DMS53 treated with DMSO at 0.1 percent for 48 hours (cell line): ENCODE results near the gene PTPRN.
"Not testable (repeated sequence)": the region's sequence is repeated elsewhere in the genome, so short reads cannot be mapped to it uniquely, and the experiment has no call there.

Experiments used
- DNase-seq: peaks from one replicate; lab custom pipeline; 2025; ENCODE audit not compliant: unreplicated experiment; lab: John Stamatoyannopoulos, UW

The PTPRN gene

DNA sequence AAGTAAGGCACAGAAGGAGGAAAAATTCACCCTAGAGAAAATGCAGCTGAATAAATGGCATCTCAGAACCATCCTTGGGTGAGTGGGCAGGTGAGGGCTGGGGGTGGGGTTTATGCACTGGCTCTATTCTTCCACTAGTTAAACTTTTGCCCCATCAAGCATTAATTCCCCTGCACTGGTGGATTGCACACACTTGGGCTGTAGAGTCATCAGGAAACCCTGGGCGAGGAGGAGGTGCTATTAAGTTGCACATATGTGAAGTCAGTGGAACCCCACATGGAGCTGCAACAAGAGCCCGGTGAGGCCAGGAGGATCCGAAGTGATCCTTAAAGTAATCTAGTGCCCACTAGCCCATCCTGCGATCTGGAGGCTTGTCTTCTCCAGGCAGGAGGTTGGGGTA is 36.8 kb downstream of the PTPRN start:
- DNase-seq, result no peak

DNA sequence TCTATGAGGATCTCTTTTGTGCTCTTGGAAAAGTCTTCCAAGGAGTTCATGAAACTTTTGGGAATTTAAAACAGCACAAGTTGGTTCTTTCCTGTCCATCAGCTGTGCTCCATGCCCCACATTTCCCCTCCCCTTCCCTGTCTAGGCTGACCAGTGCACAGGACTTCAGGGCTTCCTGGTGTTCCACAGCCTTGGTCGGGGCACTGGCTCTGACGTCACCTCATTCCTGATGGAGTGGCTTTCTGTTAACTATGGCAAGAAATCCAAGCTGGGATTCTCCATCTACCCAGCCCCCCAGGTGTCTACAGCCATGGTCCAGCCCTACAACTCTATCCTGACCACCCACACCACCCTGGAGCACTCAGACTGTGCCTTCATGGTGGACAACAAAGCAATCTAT is 38.2 kb downstream of the PTPRN start:
- DNase-seq, result no peak

GRCh38 chr2:219270055-219270372 is 39.2 kb downstream of the PTPRN start:
- DNase-seq, result no peak

DNA sequence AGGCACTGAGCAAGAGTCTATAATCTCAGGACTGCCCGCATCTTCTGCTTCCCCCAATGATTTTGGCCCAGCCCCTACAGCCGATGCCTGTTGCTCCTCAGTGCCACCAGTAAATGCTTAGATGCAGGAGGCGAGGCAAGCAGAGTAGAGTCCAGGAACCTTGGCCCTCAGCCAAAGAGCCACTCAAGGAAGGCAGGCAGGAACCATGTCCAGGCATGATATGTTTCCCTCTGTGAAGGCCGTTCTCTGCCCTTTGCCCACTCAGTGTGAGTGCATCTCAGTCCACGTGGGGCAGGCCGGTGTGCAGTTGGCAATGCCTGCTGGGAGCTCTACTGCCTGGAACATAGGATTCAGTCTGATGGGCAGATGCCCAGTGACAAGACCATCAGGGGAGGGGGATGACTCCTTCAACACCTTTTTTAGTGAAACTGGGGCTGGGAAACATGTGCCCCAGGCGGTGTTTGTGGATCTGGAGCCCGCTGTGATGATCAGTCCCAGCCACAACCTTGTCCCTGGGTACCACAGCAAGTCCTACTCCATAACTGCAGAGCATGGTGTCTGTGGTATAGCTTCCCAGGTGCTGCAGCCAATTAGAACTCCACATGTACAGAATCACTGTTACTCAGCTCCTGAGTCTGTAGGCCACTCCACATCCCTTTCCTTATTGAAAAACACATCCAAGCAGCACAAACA is 39.7 kb downstream of the PTPRN start:
- peak; percentile 14 for DNase-seq

DNA sequence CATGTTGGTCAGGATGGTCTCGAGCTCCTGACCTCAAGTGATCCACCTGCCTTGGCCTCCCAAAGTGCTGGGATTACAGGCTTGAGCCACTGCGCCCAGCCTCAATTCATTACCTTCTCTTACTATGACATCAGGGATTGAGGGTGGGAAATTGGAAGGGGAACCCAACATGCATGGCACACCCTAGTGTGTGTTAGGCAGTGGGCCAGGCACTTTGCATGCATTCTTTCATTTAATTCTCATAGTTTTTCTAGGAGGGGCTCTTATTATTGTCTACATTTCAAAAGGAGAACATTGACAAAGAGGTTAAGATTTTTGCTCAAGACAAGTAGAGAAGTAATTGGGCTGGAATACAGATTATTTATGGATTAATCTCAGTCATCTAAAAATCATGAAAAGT is 40.9 kb downstream of the PTPRN start:
- no peak for DNase-seq

DNA sequence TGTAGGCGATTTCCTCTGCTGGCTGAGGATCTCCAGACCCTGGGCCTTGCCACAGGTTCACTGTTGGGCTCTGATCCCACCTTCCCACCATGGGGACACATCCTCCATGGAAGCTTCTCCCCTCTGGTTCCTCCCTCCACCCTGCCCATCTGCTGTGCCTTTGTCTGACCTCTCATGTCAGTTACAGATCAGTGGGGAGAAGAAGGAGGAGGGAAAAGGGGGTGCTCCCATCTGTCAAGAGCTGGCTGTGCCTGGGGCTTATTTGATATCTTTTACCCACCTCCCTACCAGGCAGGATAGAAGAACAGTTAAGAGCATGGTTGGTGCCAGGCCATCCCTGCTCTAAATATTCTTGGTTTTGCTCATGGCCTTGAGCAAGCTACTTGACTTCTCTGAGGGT is 42.3 kb downstream of the PTPRN start:
- no peak for DNase-seq

- DNase-seq, result no peak
Observed at GRCh38 chr2:219266232-219266631, 43.0 kb downstream of the PTPRN start.

GRCh38 chr2:219261024-219261855 is 48.0 kb downstream of the PTPRN start:
- no peak for DNase-seq

DNA sequence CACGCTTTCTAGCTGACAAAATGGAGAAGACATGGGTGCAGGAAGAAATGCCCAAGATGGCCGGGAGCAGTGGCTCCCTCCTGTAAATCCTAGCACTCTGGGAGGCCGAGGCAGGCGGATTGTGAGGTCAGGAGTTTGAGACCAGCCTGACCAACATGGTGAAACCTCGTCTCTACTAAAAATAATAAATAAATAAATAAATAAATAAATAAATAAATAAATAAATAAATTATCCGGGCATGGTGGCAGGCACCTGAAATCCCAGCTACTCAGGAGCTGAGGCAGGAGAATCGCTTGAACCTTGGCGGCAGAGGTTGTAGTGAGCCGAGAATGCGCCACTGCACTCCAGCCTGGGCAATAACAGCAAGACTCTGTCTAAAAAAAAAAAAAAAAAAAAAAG is 50.3 kb downstream of the PTPRN start:
- DNase-seq, result not testable (repeated sequence)

DNA sequence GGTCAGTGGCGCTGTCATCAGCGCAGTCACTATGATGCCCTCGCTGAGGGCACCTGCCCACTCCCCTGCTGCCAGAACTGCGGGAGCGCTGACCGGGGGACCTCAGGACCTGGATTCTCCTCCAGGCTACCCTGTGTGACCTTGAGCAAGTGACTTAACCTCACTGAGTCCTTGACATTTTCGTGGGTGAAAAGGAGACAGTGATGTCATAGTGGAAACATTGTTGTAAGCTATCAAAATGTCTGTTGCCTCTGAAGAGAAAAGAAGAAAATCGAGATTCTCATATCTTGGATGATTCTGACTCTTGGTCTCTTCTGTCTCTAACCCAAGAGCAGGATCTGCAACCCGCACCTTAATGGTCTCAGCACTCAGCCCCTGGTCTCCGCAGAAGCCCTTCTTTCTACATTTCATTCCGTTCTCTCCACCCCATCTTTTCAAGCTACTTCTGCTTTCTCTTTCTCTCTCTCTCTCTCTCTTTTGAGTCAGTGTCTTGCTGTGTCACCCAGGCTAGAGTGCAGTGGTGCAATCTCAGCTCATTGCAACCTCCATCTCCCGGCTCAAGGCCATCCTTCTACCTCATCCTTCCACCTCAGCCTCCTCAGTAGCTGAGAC is 54.5 kb downstream of the PTPRN start:
- no peak for DNase-seq

GRCh38 chr2:219253753-219254589 is 55.2 kb downstream of the PTPRN start, which contains the start of gene TUBA4A:
TUBA4A (minus strand) TSS chr2:219253918; CDS start chr2:219253858, 60 bp downstream.
- DNase-seq, result peak; percentile 69

DNA sequence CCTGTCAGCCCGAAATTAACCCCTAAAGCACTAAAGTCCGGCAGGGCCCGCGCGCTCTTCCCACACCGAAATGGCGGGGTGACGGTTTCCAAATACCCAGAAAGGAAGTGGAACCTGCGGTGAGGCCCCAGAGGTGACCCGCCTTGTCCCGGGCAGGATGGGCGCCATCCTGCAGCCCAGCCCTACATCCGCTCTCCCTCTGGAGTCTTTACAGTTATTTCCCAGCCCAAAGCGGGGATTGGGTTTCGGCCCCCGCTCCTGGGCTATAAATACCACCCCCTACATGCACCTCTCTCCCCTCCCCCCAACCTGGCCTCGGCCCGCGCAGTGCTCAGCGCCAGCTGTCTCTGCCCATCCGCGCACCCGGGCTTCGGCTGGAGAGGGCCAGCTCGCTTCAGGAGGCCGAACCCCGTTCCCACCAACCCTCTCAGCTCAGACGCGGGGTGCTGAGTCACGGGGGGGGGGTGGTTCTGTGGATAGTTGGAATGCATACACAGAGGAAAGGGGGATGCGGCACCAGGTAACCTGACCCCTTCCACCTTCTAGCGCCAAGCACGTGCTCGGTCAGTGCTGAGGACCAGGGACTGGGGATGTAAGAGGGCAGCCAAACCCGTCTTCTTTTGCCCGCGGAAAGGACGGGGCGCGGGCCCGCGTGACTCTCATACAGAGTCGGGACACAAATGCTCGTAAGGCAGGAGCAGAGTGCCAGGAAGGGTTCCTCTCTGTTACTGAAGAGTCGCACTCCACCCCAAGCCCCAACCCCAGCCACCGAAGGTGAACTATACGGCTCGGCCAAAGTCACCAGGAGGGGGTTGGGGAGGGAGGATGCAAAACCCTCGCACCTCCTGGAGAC is 56.1 kb downstream of the PTPRN start, which contains the start of gene TUBA4B:
TSS of gene TUBA4B (plus strand) at position 344 of the 853 bp plus-strand sequence. CDS start at position 509, 165 bp downstream.
- DNase-seq, result peak; percentile 10

GRCh38 chr2:219252570-219252899 is 56.7 kb downstream of the PTPRN start:
- no peak for DNase-seq

DNA sequence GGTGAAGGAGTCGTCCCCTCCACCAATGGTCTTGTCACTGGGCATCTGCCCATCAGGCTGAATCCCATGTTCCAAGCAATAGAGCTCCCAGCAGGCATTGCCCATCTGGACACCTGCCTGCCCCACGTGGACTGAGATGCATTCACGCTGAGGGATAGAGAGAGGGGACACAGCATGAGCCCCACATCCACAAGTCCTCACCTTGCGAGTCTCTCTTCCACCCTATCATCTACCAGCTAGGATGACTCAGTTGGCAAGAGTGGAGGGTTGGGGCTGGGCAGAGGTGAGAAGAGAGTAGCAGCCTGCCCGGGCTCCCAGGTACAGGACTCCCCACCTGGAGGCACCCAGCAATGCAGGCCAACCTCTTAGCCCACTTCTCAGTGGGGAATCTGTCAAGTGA is 57.1 kb downstream of the PTPRN start:
- DNase-seq, result no peak

DNA sequence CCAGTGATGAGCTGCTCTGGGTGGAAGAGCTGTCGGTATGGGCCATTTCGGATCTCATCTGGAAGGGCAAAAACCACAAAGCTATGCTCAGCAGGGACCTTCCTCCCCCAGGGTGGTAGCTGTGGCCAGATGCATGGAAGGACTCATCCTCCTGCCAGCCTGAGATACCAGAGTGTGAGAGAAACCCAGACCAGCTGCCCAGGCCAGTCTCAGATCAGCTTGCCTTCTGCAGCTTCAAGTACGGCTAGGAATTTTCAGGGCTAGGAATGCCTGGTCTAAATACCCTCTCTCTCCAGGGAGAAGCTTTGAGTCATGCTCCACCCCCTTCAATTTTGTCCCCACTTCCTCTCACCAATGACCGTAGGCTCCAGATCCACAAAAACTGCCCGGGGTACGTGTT is 57.5 kb downstream of the PTPRN start:
- no peak for DNase-seq

- DNase-seq, result peak; percentile 9
Observed at GRCh38 chr2:219250049-219250781, 59.0 kb downstream of the PTPRN start.

GRCh38 chr2:219249203-219249980 is 59.8 kb downstream of the PTPRN start:
- peak; percentile 95 for DNase-seq

DNA sequence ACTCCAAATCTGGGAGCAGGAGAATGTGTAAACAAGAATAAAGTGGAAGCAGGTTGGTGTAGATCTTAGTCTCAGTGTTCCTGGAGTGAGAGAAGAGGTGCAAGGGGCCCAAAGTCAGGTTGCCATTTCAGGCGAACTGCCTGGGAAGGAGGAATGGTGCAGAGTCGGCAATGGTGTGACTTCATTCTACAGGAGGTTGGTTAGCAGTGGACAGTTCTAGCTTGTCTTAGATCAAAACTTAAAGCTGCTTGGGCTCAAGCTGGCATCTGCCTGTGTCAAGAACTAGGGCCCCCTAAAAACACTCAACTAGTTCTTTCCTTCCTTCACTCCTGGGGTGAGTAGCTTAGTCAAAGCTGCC is 60.4 kb downstream of the PTPRN start:
- DNase-seq, result no peak
